HepG2 (cell line): ENCODE data around the gene TMEM134. TPM values are rescaled to one million over a fixed set of nuclear protein-coding genes. Genes with fewer than 3 reads are reported as not detected.

Experiments
- CENPX ChIP-seq: sonication (generic); formaldehyde crosslinking; IDR thresholded peaks from 2 replicates; pipeline ENCODE4 v1.9.0; 2021; ENCODE audit warnings: mild to moderate bottlenecking, missing genetic modification reagents, moderate library complexity
- HIC2 ChIP-seq: sonication (generic); formaldehyde crosslinking; IDR thresholded peaks from 2 replicates; pipeline ENCODE4 v1.9.0; 2022; ENCODE audit warnings: low read depth, missing genetic modification reagents
- MTF2 ChIP-seq: sonication (generic); formaldehyde crosslinking; IDR thresholded peaks from 2 replicates; pipeline ENCODE4 v1.5.0; 2020; ENCODE audit warnings: missing genetic modification reagents, borderline replicate concordance
- PHF5A ChIP-seq: IDR thresholded peaks from one replicate; pipeline ENCODE4 v1.6.1; 2018; ENCODE audit warnings: low read depth, missing genetic modification reagents; ENCODE audit not compliant: unreplicated experiment
- UBTF ChIP-seq: sonication (generic); formaldehyde crosslinking; IDR thresholded peaks from 2 replicates; pipeline ENCODE4 v1.4.0; 2020; ENCODE audit warnings: mild to moderate bottlenecking, missing genetic modification reagents
- polyA plus RNA-seq, 8 experiments: library from polyadenylated mRNA; depleted of rRNA in 3 of 8; stranded (reverse) in 7 of 8; unstranded in 1 of 8; fragments of >200 nt; fragmentation: Illumina TruSeq in 4 of 8; extraction: Trizol in 4 of 8; gene quantifications; 2 replicates each; pipeline versions ENCODE4 v1.2.1 to v1.2.3, GENCODE V29; 2011 to 2016; ENCODE audit warnings: low read depth in 4 of 8, missing spikeins in 1 of 8, mixed read lengths in 1 of 8; ENCODE audit not compliant: insufficient read depth in 1 of 8
- total RNA-seq, 5 experiments: library from RNA; depleted of rRNA; stranded (reverse); fragments of >200 nt; fragmentation: Illumina TruSeq; extraction: Trizol; gene quantifications; 2 replicates each; pipeline ENCODE4 v1.2.3, GENCODE V29; 2016; ENCODE audit warnings: low read depth in 1 of 5

TMEM134 gene
- total and polyA plus RNA-seq, 2 of the 13 experiments (the other 11 are each of a cell fraction or from before 2014, with no cell fraction given) = 6.9 to 26.9 TPM

- no peak for TF ChIP-seq CENPX
- no peak for TF ChIP-seq PHF5A (CRISPR knock-in tag)
- peak; percentile 45 for TF ChIP-seq UBTF (CRISPR knock-in tag)
- TF ChIP-seq HIC2 (CRISPR knock-in tag) = no peak
- no peak for TF ChIP-seq MTF2
Observed at GRCh38 chr11:67504005-67504949, 35.2 kb upstream of the TMEM134 start (continued).
